Progenitor cell of endocrine pancreas (in vitro differentiated cells): ENCODE results near the gene TEX14. TPM values are rescaled to one million over a fixed set of nuclear protein-coding genes. Genes with fewer than 3 reads are reported as not detected.

Source experiments
- DNase-seq: peaks from one replicate; pipeline ENCODE4 v3.0.0; 2021; ENCODE audit warnings: low spot score; ENCODE audit not compliant: unreplicated experiment
- H3K27ac Mint-ChIP-seq: 2 replicates; pipeline ENCODE4 v1.8.0; 2021; ENCODE audit warnings: mild to moderate bottlenecking, moderate library complexity, mixed read lengths
- H3K27me3 Mint-ChIP-seq: 2 replicates; pipeline ENCODE4 v1.8.0; 2021; ENCODE audit warnings: mixed read lengths
- H3K36me3 Mint-ChIP-seq: 2 replicates; pipeline ENCODE4 v1.8.0; 2022; ENCODE audit warnings: mixed read lengths; ENCODE audit not compliant: insufficient read depth
- H3K4me1 Mint-ChIP-seq: 2 replicates; pipeline ENCODE4 v1.8.0; 2021; ENCODE audit warnings: low read depth, mixed read lengths
- H3K4me3 Mint-ChIP-seq: 2 replicates; pipeline ENCODE4 v1.8.0; 2021; ENCODE audit warnings: low read depth, mild to moderate bottlenecking, moderate library complexity, mixed read lengths
- H3K9me3 Mint-ChIP-seq: 2 replicates; pipeline ENCODE4 v1.8.0; 2021; ENCODE audit warnings: low read depth, mixed read lengths
- CTCF ChIP-seq: fragments of 200-600 bp; sonication (generic); IDR thresholded peaks from one replicate; pipeline ENCODE4 v1.5.0; 2021; ENCODE audit warnings: antibody characterized with exemption, mild to moderate bottlenecking; ENCODE audit not compliant: unreplicated experiment
- total RNA-seq: library from RNA; stranded (reverse); gene quantifications from 2 replicates; pipeline ENCODE4 v1.2.1, GENCODE V29; 2021

Gene TEX14
- total RNA-seq, 1 donor from 2014 or later: 0.22 TPM

- DNase-seq: no peak
Measured at GRCh38 chr17:58529275-58529674, 162.6 kb downstream of the TEX14 start.

GRCh38 chr17:58528443-58528842 lies 163.4 kb downstream of the TEX14 start:
- no peak for TF ChIP-seq CTCF
- no peaks in the 10 kb centered on the region for H3K4me1 Mint-ChIP-seq
- no peak for DNase-seq
- H3K4me3 Mint-ChIP-seq: no peak overlapping the region
- H3K27ac Mint-ChIP-seq: no peak overlapping the region
- H3K36me3 Mint-ChIP-seq: no peaks in the 10 kb centered on the region
- peaks cover 63% of the 10 kb centered on the region for H3K27me3 Mint-ChIP-seq
- H3K9me3 Mint-ChIP-seq: no peaks in the 10 kb centered on the region

More at GRCh38 chr17:58529275-58529674, 162.6 kb downstream of the TEX14 start:
- no peaks in the 10 kb centered on the region for H3K4me1 Mint-ChIP-seq
- H3K36me3 Mint-ChIP-seq: no peaks in the 10 kb centered on the region
- no peak for TF ChIP-seq CTCF
- H3K4me3 Mint-ChIP-seq: no peak overlapping the region
- no peak overlapping the region for H3K27ac Mint-ChIP-seq
- peaks cover 65% of the 10 kb centered on the region for H3K27me3 Mint-ChIP-seq
- no peaks in the 10 kb centered on the region for H3K9me3 Mint-ChIP-seq

GRCh38 chr17:58527949-58528348 lies 163.9 kb downstream of the TEX14 start:
- DNase-seq: no peak
- no peaks in the 10 kb centered on the region for H3K36me3 Mint-ChIP-seq
- no peak overlapping the region for H3K4me3 Mint-ChIP-seq
- H3K27me3 Mint-ChIP-seq: peaks cover 59% of the 10 kb centered on the region
- TF ChIP-seq CTCF: no peak
- no peak overlapping the region for H3K27ac Mint-ChIP-seq
- H3K9me3 Mint-ChIP-seq: no peaks in the 10 kb centered on the region
- H3K4me1 Mint-ChIP-seq: no peaks in the 10 kb centered on the region

GRCh38 chr17:58527306-58527705 lies 164.5 kb downstream of the TEX14 start:
- Mint-ChIP-seq H3K4me1 (no peaks in the 10 kb centered on the region), H3K9me3 (no peaks in the 10 kb centered on the region), H3K27ac (no peak overlapping the region), H3K36me3 (no peaks in the 10 kb centered on the region), H3K4me3 (no peak overlapping the region), H3K27me3 (peaks cover 57% of the 10 kb centered on the region)
- DNase-seq: no peak
- peak; percentile 34 for TF ChIP-seq CTCF

GRCh38 chr17:58525239-58525638 lies 166.6 kb downstream of the TEX14 start:
- H3K4me1 Mint-ChIP-seq: no peaks in the 10 kb centered on the region
- H3K9me3 Mint-ChIP-seq: no peaks in the 10 kb centered on the region
- H3K27me3 Mint-ChIP-seq: peaks cover 54% of the 10 kb centered on the region
- no peaks in the 10 kb centered on the region for H3K36me3 Mint-ChIP-seq
- no peak for TF ChIP-seq CTCF
- DNase-seq: no peak
- H3K4me3 Mint-ChIP-seq: no peak overlapping the region
- no peak overlapping the region for H3K27ac Mint-ChIP-seq
